A549 (cell line): Measurements from ENCODE around the gene BICDL1.
A peak's percentile ranks its signal among the peaks of the same experiment; 100 is the strongest.

Experiments
- BCL3 ChIP-seq: fragments of >200 bp; sonication (Bioruptor Twin); formaldehyde crosslinking; IDR thresholded peaks from 3 replicates; pipeline ENCODE4 v1.6.1; 2016
- CTCF ChIP-seq: fragments of >200 bp; sonication (Bioruptor Twin); formaldehyde crosslinking; IDR thresholded peaks from 3 replicates; pipeline ENCODE4 v1.5.1; 2016
- EHMT2 ChIP-seq: fragments of 200-600 bp; sonication (generic); IDR thresholded peaks from 2 replicates; pipeline ENCODE4 v1.6.1; 2016; ENCODE audit warnings: antibody characterized with exemption, low read depth, mild to moderate bottlenecking, moderate library complexity
- EP300 ChIP-seq, 2 experiments: fragments of >200 bp; sonication (Bioruptor Twin); formaldehyde crosslinking; IDR thresholded peaks; 2 replicates in 1 of 2; 3 replicates in 1 of 2; pipeline ENCODE4 v1.6.1; 2016 to 2017
- FOSL2 ChIP-seq, 2 experiments: fragments of 450-650 bp in 1 of 2; fragments of >200 bp in 1 of 2; sonication (Bioruptor Twin) in 1 of 2; formaldehyde crosslinking; IDR thresholded peaks; 2 replicates each; pipeline versions ENCODE4 v1.5.0 to v1.6.1; 2016 to 2020; ENCODE audit warnings: mild to moderate bottlenecking in 1 of 2, moderate library complexity in 1 of 2
- HDAC2 ChIP-seq: fragments of 200-600 bp; sonication (generic); IDR thresholded peaks from 2 replicates; pipeline ENCODE4 v1.6.1; 2016
- MAX ChIP-seq: IDR thresholded peaks from 2 replicates; pipeline ENCODE4 v1.6.1; 2012
- POLR2A ChIP-seq: IDR thresholded peaks from 2 replicates; pipeline ENCODE4 v1.6.1; 2012; ENCODE audit warnings: mild to moderate bottlenecking, low read length

GRCh38 chr12:120115692-120116440 is 126.8 kb downstream of the BICDL1 start:
- TF ChIP-seq HDAC2 (no peak; the same call in 1 of the 2 replicates), MAX (no peak), CTCF (no peak), BCL3 (no peak), FOSL2 (IDR thresholded peaks at IDR 0.05) (no peak), FOSL2 (CRISPR knock-in tag; IDR thresholded peaks at IDR 0.05) (0 out of 2 replicates have a peak, but pooled peaks have one; percentile 3), EP300 (IDR thresholded peaks at IDR 0.05) (no peak), POLR2A (no peak), EHMT2 (no peak)
